GM08714 (cell line): ENCODE results near the gene PMVK.

Experiments used
- H3K4me3 ChIP-seq: fragments of 200-500 bp; sonication (Bioruptor generic); 2 replicates; pipeline ENCODE4 v1.5.1; 2014; ENCODE audit warnings: mild to moderate bottlenecking, low read length, inconsistent platforms
- ZNF274 ChIP-seq: IDR thresholded peaks from 2 replicates; pipeline ENCODE4 v1.6.1; 2012; ENCODE audit warnings: mild to moderate bottlenecking, low read depth, low read length

Gene PMVK

DNA sequence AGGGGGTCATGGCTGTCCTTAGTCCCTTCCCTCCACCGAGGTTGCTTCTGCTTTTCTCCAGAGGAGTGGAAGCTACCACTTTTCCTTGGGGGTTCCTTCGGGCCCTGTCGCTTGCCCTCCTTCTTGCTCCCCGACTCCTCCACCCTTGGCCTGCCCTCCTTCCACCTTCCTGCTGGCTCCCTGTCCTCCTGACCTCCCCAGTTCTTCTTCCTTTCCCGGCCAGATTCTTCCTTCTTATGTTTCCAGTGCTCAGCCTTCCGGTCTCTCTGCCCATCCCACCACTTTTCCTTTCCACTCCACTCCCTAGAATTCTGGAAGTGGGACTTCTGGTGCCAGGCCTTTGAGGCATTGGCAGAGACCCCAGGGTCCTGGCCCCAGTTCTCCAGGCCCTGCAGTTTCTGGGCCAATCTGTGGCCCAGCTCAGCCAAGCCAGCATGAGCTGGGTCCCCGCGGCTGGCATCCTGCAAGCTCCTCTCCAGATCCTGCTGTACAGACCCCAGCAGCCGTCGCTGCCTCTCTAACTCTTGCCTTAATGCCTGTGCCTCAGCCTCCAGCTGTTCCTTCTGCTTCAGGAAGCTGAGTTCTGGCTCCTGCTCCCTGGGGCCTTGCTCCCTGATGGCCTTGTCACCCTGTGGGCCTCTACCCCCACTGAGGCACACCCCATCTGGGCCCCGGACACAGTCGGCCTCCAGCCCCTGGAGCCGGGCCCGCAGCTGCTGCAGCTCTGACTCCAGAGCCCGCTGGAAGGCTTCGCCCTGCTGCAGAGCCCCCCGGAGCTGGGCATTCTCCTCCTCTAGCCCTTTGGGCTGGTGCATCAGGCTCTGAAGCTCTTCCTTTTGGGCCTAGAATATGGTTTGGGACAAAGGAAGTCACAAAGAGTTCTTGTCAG is 9.7 kb upstream of the PMVK start:
- H3K4me3 ChIP-seq, result no peak overlapping the region
- TF ChIP-seq ZNF274, result no peak

DNA sequence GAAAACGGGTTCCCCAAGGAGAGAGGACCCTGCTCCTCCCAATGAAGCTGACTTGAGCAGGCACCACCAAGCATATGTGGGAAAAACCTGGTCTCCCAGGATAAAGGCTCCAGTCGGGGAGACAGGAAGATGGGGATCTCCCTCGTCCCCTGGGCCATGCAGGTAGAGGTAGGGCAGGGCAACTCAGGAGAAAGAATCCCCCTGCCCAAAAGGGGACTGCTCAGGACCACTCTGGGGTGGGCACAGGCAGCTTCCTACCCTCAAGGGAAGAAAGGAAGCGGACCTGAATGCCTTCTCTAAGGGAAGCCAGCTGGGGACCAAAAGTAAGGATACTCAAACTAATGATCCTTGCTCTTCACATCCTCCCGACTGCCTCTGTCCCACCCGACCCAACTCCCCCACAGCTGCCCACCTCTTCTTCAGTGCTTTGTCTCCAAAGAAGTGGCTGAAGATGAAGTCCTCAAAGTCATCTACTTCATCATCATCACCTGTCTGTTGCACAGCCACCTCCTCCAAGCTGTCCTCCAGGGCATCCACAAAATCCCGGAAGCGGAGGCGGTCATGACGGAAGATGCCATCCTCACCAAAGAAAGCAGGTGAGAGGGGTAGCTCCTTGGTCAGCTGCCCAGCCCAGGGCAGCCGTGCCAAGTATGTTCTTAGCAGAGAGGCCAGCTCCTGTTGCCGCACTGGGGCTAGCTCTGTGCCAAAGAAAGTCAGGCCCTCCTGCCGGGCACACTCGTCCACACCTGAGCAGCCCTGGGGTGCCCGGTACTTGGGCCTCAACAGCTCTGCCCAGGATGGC is 8.8 kb upstream of the PMVK start:
- no peak for TF ChIP-seq ZNF274
- no peak overlapping the region for H3K4me3 ChIP-seq

DNA sequence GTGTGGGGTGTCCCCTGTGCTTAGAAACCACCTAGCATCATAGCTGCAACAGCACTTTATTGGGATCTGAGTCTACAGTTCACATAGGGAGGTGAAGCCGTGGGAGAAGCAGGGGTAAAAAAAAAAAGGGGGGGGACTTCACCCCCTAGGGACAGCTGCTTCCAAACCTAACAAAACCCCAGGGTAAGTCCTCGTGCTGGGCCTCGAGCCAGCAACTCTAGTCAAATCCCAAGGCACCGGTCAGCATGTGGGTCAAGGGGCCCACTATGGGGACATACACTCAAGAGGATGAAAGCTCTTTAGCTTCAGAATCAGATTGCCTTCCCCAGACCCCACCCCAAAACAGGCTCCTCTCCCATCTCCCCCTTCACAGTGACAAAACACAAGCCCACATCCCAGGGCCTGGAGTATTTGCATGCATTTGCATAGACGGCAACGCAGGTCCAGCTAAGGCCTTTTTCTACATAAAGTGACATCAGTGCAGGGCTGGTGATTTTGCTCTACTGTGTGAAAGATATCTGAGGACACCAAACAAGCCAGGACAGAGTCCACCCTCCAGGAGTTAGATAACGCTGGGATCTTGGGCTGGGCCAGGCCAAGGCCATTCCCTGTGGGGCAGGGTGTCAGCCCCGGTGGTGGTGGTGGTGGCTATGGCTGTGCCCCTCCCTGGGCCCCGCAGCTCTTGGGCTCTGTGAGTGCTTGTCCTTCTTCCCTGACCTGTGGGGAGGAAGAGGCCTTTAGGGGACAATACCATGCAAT is 8.1 kb upstream of the PMVK start:
- no peak for TF ChIP-seq ZNF274

DNA sequence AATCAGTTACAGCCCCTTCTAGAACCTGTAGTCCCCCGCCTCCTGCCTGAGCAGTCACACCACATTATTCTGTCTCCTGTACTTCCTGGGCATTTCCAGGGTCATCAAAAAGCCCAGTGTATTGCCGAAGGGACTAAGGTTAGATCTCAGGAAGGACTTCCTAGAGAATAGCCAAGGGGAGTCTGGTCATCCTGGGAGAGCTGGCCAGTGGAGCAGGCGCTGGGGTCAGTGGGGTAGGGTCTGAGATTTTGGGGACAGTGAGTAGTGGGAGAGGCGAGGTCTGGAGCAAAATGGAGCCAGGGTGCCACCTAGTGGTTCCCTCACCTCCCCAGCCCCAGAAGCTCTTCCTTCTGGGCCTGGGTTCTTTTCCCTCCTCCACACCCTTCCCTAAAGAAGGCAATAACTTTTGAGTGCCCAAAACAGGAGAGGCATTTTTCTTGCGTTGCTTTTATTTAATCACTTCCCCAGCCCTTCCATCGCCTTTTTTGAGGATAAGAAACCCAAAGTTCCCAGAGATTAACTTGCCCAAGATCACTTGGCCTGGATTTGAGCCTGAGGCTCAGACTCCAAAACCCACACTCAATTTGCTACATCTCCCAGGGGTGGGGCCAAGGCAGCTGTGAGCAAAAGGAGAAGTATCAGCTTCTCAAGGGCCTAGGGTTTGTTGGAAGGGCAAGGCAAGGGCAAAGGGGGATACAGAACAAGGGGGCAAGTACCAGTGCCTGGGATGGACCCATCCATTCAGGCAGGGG is 7.3 kb upstream of the PMVK start:
- H3K4me3 ChIP-seq, result no peak overlapping the region; the same call in 1 of the 2 replicates
- no peak for TF ChIP-seq ZNF274

More for the DNA sequence above, 8.1 kb upstream of the PMVK start:
- H3K4me3 ChIP-seq, result no peak overlapping the region

DNA sequence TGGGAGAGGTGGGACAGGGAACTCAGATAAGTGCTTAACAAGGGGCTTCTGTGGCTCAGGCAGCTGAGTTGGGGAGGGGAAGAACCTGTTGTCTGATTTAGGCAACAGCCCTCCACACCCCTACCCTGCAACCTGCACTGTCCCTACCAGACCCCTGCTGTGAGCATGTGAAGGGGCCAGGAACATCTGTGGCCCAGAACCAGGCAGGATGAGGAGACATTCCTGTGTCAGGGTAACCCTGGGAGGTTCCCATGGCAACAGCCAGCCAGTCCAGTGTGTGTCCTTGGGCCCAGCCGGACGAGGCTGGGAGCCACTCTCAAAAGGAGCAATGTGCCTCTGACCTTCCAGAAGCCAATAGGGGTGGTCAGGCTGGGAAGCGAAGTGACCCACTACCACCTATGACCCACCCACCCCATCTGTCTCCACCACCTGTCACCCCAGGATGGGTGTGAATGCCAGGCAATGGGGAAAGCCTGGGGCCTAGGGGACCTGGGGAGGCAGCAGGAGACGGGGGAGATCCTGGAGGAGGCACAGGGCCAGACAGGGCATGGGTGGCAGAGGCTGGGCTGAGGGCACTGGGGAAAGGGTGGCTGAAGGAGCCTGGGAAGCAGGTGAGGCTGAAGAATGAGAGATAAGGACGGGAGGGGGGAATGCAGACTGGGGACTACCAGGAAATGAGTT is 5.0 kb upstream of the PMVK start:
- H3K4me3 ChIP-seq, result peak overlapping the region; percentile 36; the same call in 1 of the 2 replicates
- no peak for TF ChIP-seq ZNF274

DNA sequence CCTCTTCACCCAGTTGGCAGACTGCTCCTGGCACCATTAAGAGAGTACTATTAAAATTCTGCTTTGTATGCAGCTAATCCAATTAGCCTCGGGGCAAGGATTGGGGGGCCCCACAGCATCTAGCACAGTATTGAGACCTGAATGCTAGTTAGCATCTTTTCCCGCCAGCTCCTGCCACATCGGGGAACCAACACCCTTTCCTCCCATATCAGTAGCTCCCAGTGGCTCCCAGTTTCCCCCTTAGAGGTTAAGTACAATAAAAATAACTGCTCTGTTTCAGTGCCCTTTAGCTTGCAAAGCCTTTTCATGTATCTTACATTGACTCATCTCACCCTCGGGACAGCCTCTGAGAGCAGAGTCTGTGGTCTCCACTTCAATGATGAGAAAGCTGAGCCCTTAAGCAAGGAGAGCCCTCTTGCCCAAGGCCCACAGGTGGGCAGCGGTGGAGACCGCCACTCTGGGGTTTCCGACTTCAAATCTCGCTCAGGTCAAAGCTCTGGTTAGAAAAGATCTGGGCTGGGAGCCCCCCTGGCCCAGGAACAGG is 4.2 kb upstream of the PMVK start:
- no peak for TF ChIP-seq ZNF274
- H3K4me3 ChIP-seq, result peak overlapping the region; percentile 36; the same call in 1 of the 2 replicates

DNA sequence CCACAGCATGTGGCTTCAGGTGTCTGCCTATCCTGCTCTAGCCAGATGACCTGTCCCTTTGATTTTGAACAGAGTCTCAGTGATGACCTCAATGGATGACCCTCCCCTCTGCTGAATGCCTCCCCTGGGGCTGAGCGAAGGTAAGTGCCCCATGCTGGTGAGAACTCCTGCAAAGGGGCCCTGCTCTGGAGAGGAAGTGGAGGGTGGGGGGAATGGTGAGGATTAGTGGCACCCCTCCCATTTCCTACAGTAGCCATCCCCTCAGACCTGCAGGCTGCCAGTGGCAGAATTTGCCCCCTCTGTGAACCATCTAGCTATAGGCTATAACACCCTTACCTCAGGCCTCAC is 3.7 kb upstream of the PMVK start:
- peak overlapping the region; percentile 36; the same call in 1 of the 2 replicates for H3K4me3 ChIP-seq
- TF ChIP-seq ZNF274, result no peak

DNA sequence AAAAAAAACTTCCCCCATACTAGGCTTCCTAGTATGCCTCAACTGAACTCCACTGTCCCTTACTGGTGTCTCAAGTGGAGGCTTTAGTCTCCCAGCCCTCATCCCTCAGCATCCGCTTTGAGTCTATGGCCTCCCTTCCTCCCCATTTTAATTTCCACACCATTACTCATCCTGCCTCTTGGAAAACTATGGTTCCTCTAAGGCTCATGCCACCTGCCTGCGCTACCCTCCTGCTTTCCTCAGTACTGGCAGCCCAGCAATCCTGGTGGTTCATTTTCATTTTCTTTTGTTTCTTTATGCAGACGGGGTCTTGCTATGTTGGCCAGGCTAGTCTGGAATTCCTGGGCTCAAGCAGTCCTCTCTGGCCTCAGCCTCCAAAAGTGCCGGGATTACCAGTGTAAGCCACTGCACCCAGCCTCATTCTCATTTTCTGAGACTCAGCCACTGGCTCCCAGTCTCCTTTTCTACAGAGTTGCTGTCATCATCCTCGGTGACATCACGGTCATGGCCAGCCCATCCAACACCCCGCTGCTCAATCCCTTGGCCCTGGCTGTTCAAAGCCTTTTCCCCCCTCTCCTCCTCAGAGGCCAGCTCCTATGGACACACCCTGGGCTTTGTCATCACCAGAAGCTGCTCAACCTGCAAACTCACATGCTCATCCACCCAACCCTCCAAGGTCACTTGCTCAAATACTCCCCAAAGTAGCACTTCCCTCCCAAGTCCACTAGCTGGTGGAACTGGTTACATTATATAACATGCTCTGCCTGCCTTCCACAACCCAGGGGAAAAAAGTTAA is 2.3 kb upstream of the PMVK start:
- H3K4me3 ChIP-seq, result no peak overlapping the region

DNA sequence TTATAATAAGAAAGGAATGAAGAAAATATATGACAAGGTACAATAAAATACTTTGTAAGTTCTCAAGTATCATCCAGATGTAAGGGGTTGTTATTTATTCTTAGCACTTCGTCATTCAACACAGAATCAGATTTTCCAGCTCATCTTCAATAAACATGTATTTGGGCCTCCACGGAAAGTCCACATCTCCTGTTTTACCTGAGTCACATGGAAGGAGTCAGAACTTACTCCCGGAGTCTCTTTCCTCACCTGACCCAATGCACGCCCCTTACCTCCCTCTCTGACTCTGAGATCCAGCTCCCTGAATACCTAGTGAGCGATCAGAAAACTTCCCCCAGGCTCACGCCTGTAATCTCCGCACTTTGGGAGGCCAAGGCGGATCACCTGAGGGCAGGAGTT is 1.5 kb upstream of the PMVK start:
- no peak for TF ChIP-seq ZNF274
- peak overlapping the region; percentile 73; the same call in 1 of the 2 replicates for H3K4me3 ChIP-seq

More for the DNA sequence above, 2.3 kb upstream of the PMVK start:
- TF ChIP-seq ZNF274, result no peak

DNA sequence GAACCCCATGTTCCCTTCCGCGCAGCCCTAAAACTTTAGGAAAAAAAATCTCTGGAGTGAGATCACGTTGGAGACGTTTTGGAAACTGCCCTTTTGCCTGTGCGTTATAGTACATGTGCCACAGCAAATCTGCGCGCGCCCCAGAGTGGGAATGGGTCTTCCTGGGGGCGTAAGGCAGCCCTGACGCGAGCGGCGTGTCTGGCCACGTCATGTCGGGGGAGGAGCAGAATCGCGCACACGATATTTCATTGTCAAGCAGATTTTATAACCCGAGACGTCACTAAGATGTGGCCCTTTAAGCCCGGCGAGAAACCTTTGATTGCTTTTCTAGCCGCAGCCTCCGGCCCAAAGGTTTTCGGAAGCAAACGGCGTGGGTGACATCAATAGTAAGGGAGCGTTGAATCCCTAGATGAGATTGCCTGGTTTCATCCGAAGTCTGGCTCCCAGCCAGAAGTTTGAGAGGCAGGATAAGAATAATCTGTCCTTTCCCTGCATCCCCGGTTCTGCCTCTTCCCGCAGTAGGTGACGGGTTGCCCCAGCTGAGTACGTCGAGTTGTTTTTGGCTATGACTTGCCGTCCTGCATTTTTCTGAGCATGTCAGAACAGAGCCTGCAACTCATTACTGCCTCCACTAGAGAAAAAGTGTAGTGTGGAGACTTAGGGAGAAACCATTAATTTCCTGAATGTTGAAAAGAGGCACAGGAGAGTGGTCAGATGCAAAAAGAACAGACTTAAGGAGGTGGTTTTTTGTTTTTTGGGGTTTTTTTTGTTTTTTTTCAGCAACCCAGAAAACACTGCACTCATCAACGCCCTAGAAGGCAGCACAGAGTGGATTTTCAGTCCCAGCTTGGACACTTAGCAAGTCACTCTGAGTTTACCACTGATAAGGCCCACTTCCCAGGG is 817 bp upstream of the PMVK start:
- TF ChIP-seq ZNF274, result no peak
- H3K4me3 ChIP-seq, result peak overlapping the region; percentile 73; the same call in 1 of the 2 replicates
